ENCODE results near the gene KCNQ1. TPM values are rescaled to one million over a fixed set of nuclear protein-coding genes. Genes with fewer than 3 reads are reported as not detected.

Gene KCNQ1
- total and polyA plus RNA-seq, 2 donors (not counting 1 experiment from before 2014, with no cell fraction given), result 21.5 to 28.8 TPM

DNA sequence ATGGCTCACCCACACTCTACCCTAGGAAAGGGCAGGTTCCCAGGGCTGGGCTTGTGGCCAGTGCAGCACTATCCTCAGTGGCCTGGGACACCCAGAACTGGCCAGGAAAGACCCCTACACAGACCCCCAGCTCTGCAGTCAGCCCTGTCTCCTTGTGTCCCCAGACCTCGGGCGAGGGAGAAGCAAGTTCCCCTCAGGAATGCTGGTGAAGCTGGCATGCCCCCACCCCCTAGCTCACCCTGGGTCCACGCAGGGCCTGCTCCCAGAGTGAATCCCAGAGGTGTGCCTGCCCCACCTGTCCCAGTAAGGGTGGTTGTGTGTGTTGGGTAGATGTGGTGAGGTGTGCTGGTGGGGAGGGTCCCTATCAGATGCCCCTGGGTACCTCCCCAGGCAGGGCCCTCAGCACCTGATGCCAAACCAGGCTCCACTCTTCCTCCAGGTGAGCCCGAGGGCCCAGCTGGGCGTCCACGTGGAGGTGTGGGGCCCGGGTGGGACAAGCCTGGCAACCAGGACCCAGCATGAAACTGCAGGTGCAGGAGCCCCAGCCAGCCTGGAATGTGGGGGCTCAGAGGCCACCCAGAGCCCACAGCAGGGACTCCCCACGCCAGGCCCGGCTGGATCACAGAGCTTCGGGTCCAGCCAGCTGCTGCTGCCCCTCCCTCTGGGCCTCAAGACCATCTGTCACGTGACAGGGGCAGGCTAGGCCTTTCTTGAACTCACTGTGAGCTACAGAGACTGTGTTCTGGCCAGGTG lies 303.4 kb downstream of the KCNQ1 start:
- H3K4me3 ChIP-seq (ENCODE audit: control extremely low read depth in 1 of 5, extremely low read depth in 1 of 5, insufficient read depth in 1 of 5, low read depth in 2 of 5, low read length in 4 of 5), result no peak overlapping the region
- H3K27me3 Mint-ChIP-seq, result no peaks in the 10 kb centered on the region
- no peaks in the 10 kb centered on the region for H3K79me2 ChIP-seq (ENCODE audit: control insufficient read depth, insufficient read depth, low read length)
- H3K4me3 Mint-ChIP-seq, result no peak overlapping the region
- intact Hi-C loops (cut with micrococcal nuclease), result no loop called here
- H3K27ac Mint-ChIP-seq, result no peak overlapping the region
- no peaks in the 10 kb centered on the region for H4K20me1 ChIP-seq (ENCODE audit: control insufficient read depth, insufficient read depth, low read length, poor library complexity, severe bottlenecking)
- no peaks in the 10 kb centered on the region for H3K27me3 ChIP-seq (replicated peaks in 1 of 4; ENCODE audit: control extremely low read depth in 1 of 4, control insufficient read depth in 3 of 4, insufficient read depth in 4 of 4, low read length in 3 of 4)
- 79% methylated on average over 9 of the region's 11 CpGs for WGBS (ENCODE audit: insufficient coverage)
- H3K9me3 Mint-ChIP-seq (ENCODE audit: insufficient read depth), result no peaks in the 10 kb centered on the region
- CTCF ChIA-PET, result no interaction called here
- H3K4me1 ChIP-seq (ENCODE audit: control insufficient read depth in 2 of 2, insufficient read depth in 2 of 2, low read length in 2 of 2), result no peaks in the 10 kb centered on the region
- H3K4me2 ChIP-seq (replicated peaks; ENCODE audit: low read depth, low read length, poor library complexity, severe bottlenecking), result no peak overlapping the region
- no peak overlapping the region for H3K9ac ChIP-seq (ENCODE audit: low read length)
- TF ChIP-seq EZH2 (IDR thresholded peaks at IDR 0.05; ENCODE audit: borderline replicate concordance, insufficient read depth, low read depth, low read length, poor library complexity, severe bottlenecking), result no peak
- TF ChIP-seq, protein P1, sequence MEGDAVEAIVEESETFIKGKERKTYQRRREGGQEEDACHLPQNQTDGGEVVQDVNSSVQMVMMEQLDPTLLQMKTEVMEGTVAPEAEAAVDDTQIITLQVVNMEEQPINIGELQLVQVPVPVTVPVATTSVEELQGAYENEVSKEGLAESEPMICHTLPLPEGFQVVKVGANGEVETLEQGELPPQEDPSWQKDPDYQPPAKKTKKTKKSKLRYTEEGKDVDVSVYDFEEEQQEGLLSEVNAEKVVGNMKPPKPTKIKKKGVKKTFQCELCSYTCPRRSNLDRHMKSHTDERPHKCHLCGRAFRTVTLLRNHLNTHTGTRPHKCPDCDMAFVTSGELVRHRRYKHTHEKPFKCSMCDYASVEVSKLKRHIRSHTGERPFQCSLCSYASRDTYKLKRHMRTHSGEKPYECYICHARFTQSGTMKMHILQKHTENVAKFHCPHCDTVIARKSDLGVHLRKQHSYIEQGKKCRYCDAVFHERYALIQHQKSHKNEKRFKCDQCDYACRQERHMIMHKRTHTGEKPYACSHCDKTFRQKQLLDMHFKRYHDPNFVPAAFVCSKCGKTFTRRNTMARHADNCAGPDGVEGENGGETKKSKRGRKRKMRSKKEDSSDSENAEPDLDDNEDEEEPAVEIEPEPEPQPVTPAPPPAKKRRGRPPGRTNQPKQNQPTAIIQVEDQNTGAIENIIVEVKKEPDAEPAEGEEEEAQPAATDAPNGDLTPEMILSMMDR (IDR thresholded peaks at IDR 0.05), result no peak
- no peak overlapping the region for H3K27ac ChIP-seq (ENCODE audit: low read length in 2 of 2)
- H2AFZ ChIP-seq (ENCODE audit: insufficient read depth, low read depth, low read length, poor library complexity, severe bottlenecking), result no peak overlapping the region
- DNase-seq, result no peak
- no peaks in the 10 kb centered on the region for H3K4me1 Mint-ChIP-seq
- H3K9me3 ChIP-seq (ENCODE audit: control extremely low read depth in 1 of 3, control insufficient read depth in 2 of 3, insufficient read depth in 1 of 3, low read length in 2 of 3), result peaks cover 0 to 14% (median 0%) of the 10 kb centered on the region in 3 donors
- POLR2A ChIA-PET, result no interaction called here
- no peaks in the 10 kb centered on the region for H3K36me3 ChIP-seq (replicated peaks in 1 of 2; ENCODE audit: control extremely low read depth in 1 of 2, control insufficient read depth in 1 of 2, extremely low read depth in 1 of 2, insufficient read depth in 2 of 2, low read length in 1 of 2)
- no peak for ATAC-seq (ENCODE audit: low read depth)

DNA sequence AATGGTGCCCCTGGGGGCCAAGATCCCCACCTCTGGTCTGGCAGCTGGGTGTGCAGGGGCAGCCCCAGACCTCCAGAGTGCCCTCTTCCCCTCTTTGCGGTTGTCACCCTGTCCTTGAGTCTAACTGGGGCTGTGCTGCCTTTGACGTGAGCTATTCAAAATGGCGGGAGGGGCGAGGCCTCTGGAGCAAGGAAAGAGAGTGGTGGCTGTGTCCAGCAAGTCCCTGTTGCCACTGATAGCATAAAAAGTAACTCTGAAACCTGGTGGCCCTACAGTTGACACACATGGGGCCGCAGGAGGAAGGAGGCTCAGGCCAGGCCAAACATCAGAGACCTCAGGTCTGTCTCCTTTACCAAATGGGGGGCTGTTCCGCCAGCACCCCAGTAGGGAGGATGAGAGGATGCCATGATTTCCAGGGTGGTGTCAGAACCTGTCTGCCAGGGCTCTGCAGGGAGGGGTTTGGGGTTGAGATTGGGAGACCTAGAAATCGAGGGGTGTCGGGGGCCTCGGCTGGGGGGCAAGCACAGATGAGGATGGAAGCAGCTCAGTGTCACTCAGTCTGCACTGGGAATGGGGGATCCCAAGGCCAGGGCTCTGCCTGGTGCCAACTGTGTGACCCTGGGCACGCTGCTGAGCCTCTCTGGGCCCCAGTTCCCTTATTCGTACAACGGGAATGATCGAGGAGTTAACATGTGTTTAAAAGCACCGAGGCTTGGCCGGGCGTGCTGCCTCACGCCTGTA lies 304.2 kb downstream of the KCNQ1 start:
- no peak for DNase-seq
- TF ChIP-seq, protein P1 (IDR thresholded peaks at IDR 0.05), result no peak
- TF ChIP-seq EZH2 (IDR thresholded peaks at IDR 0.05; ENCODE audit: borderline replicate concordance, insufficient read depth, low read depth, low read length, poor library complexity, severe bottlenecking), result no peak
- Histone ChIP-seq H2AFZ (ENCODE audit: insufficient read depth, low read depth, low read length, poor library complexity, severe bottlenecking) (no peak overlapping the region), H3K27me3 (replicated peaks in 1 of 4; ENCODE audit: control extremely low read depth in 1 of 4, control insufficient read depth in 3 of 4, insufficient read depth in 4 of 4, low read length in 3 of 4) (no peaks in the 10 kb centered on the region), H3K9ac (ENCODE audit: low read length) (no peak overlapping the region), H3K4me2 (replicated peaks; ENCODE audit: low read depth, low read length, poor library complexity, severe bottlenecking) (no peak overlapping the region), H3K9me3 (ENCODE audit: control extremely low read depth in 1 of 3, control insufficient read depth in 2 of 3, insufficient read depth in 1 of 3, low read length in 2 of 3) (peaks cover 0 to 19% (median 0%) of the 10 kb centered on the region in 3 donors), H3K4me3 (ENCODE audit: control extremely low read depth in 1 of 5, extremely low read depth in 1 of 5, insufficient read depth in 1 of 5, low read depth in 2 of 5, low read length in 4 of 5) (no peak overlapping the region), H3K36me3 (replicated peaks in 1 of 2; ENCODE audit: control extremely low read depth in 1 of 2, control insufficient read depth in 1 of 2, extremely low read depth in 1 of 2, insufficient read depth in 2 of 2, low read length in 1 of 2) (no peaks in the 10 kb centered on the region), H3K4me1 (ENCODE audit: control insufficient read depth in 2 of 2, insufficient read depth in 2 of 2, low read length in 2 of 2) (no peaks in the 10 kb centered on the region), H4K20me1 (ENCODE audit: control insufficient read depth, insufficient read depth, low read length, poor library complexity, severe bottlenecking) (no peaks in the 10 kb centered on the region), H3K27ac (ENCODE audit: low read length in 2 of 2) (no peak overlapping the region), H3K79me2 (ENCODE audit: control insufficient read depth, insufficient read depth, low read length) (no peaks in the 10 kb centered on the region)
- ATAC-seq (ENCODE audit: low read depth), result no peak
- Mint-ChIP-seq H3K9me3 (ENCODE audit: insufficient read depth) (no peaks in the 10 kb centered on the region), H3K27me3 (no peaks in the 10 kb centered on the region), H3K27ac (no peak overlapping the region), H3K4me3 (no peak overlapping the region), H3K4me1 (no peaks in the 10 kb centered on the region)
- whole genome bisulfite sequencing (ENCODE audit: insufficient coverage), result 98% methylated on average over 12 of the region's 17 CpGs
- ChIA-PET POLR2A (no interaction called here), CTCF (interaction anchor here (0.7 kb wide), 1 partner anchor 26 kb away, joined by 3 read pairs; no protein-coding TSS in a partner anchor)
- intact Hi-C loops (cut with micrococcal nuclease), result no loop called here

Data from B cell (primary cell).